SW 1271 (cell line): ENCODE results near the gene NOM1.

ENCODE experiments used
- DNase-seq, 2 experiments: peaks; one replicate each; lab custom pipeline; 2025; lab: John Stamatoyannopoulos, UW

Gene NOM1

GRCh38 chr7:156984174-156984891, 34.8 kb downstream of the NOM1 start:
- DNase-seq = no peak

DNA sequence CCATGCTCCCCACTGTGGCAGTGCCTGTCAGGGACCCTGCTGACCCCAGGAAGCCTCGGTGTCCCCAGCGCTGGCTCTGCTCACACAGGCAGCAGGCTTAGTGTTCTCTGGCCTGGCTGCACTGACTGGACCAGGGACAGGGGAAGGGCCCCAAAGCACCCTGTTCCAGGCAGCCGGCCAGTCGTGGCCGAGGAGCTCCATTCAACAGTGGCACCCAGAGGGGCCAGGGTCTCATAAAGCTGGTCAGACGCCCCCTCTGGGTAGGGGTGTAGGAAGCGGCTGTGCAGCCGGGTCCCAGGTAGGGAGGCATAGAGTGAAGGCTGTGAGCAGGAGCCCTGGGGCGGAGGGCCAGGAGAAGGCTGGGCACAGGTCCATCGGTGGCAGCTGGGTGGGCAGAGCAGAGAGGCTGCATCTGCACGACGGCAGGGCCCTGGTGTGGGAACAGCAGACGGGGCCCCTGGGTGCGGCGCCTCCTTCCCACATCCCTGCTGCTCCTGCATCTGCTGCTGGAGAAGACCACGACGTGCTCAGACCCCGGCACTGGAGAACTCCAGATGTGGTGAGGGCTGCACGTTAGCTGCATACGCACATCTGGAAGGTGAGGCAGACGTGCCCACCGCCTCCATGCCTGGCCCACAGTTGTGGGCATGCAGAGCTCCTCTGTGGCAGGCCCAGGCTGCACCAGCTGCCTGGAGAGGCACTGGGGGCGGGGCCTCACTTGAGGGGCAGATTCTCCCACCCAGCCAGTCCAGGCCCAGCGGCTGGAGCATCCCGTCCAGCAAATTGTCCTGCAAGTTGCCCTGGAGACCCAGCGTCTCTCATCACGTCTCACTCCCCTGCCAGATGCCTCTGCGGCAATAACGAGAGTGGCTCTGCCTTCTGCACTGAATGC, 35.8 kb downstream of the NOM1 start:
- no peak for DNase-seq

GRCh38 chr7:156986378-156986777, 36.9 kb downstream of the NOM1 start:
- DNase-seq = no peak

DNA sequence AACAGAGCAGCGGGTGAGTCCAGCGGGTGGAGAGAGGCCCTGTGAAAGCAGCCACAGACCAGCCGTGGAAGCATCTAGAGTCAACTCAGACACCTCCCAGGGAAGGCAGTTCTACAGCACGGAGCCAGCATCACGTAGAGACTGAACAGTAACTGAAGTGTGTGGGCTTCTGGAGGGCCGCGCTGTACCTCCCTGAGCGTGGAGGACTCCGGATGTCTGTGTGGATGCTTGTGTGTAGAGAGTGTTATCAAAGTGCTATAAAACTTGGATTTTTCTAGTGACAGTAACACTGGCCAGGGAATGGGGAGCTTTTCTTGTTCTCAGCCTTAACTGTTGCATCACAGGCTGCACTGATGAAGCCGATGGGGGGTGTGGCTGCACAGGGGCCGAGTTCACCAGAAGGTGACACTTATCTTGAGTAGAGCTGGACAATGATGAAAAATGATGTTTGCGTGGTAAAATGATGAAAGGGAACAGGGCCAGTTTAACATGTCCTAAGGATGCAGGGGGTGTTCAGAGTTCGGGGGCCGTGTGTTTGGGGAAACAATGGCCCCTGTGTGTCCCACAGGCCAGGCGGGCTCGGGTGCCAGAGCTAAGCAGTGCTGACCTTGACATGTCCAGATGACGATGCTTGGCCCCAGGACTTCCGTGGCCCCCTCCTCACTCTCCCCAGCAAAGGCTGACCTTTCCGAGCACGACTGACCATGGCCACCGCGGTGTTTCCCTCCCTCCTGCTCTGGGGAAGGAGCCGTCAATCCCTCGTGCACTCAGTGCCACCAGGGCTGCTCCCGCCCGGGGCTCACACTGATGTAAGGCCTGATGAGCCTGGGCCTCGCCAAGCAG, 39.1 kb downstream of the NOM1 start:
- DNase-seq = no peak

DNA sequence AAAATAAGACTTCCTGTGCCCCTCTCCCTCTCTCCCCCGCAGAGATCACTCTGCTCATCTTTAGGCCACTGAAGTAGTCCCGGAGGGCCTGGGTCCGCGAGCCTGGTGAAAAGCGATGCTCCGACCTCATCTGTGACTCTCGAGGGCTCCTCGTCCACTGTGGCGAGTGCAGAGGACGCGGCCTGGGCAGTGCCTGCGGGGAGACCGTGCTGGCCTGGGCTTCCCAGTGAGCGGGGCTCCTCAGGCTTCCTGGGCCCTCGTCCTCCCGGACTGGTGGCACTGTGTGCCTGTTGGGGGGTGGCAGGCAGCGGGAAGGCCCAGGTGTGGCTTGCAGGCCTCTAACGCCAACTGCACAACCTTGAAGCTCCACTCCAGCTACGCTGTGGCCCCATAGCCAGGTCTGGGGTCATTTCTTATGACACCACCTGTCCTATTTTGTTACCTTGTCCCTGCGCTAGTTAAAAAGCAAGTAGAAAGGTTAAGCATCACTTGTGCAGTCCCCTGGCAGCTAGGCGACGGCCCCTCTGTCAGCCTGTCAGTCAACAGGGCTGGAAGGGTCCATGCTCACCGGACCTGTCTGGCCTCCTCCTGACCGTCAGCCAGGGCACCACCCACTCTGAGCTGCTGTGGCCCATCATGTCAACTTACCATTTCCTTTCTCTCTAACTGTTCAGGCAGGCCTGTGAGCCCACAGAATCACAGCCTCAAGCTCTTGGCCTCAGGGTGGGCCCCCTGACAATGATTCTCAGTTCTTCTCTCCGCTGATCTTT, 40.4 kb downstream of the NOM1 start:
- no peak for DNase-seq

- DNase-seq = no peak
Measured at GRCh38 chr7:156993021-156993924, 43.8 kb downstream of the NOM1 start.

GRCh38 chr7:156993925-156994235, 44.4 kb downstream of the NOM1 start:
- DNase-seq = no peak

DNA sequence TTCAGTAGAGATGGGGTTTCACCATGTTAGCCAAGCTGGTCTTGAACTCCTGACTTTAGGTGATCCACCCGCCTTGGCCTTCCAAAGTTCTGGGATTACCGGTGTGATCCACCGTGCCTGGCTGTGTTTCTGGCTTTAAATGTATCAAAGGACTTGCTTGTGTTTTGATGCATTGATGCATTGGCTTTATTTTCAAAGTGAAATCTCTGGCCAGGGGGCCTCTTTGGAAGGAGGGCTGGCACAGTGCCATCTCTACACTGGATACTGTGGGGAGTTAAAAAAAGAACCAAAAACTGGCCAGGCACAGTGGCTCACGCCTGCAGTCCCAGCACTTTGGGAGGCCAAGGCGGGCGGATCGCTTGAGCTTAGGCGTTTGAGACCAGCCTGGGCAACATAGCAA, 44.9 kb downstream of the NOM1 start:
- no peak for DNase-seq

GRCh38 chr7:156998988-156999957, 49.8 kb downstream of the NOM1 start:
- no peak for DNase-seq

GRCh38 chr7:156999958-157000726, 50.6 kb downstream of the NOM1 start:
- DNase-seq = no peak

- DNase-seq = no peak
Measured at GRCh38 chr7:157000741-157001653, 51.5 kb downstream of the NOM1 start.

GRCh38 chr7:157001920-157002818, 52.7 kb downstream of the NOM1 start:
- no peak for DNase-seq

- DNase-seq = no peak
Measured at GRCh38 chr7:157002819-157003421, 53.4 kb downstream of the NOM1 start.

DNA sequence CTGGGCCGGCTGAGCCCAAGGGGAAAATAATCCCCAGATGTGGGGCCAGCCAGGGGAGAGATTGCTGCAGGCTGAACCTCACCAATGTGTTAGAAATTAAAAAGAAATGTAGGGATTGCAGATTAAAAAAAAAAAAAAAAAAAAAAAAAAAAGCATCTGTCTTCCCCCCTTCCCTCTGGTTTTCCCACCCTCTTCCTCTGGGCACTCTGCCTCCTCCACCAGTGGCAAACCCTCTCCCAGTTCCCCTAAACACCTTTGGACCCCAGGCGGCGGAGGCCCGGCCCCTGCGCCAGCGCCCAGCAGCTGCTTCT, 53.9 kb downstream of the NOM1 start:
- DNase-seq = no peak

- DNase-seq = no peak
Measured at GRCh38 chr7:157003756-157004520, 54.4 kb downstream of the NOM1 start.
